NCI-H2227 (cell line): ENCODE data around the gene PDE2A.

Experiments
- DNase-seq: peaks from one replicate; lab custom pipeline; 2025; ENCODE audit not compliant: unreplicated experiment; lab: John Stamatoyannopoulos, UW

Gene PDE2A

GRCh38 chr11:72661486-72661885 lies 12.7 kb downstream of the PDE2A start:
- no peak for DNase-seq

GRCh38 chr11:72658989-72659640 lies 15.1 kb downstream of the PDE2A start:
- no peak for DNase-seq

- no peak for DNase-seq
Measured at GRCh38 chr11:72657411-72658100, 16.7 kb downstream of the PDE2A start.

GRCh38 chr11:72655896-72656464 lies 18.2 kb downstream of the PDE2A start:
- DNase-seq: no peak

DNA sequence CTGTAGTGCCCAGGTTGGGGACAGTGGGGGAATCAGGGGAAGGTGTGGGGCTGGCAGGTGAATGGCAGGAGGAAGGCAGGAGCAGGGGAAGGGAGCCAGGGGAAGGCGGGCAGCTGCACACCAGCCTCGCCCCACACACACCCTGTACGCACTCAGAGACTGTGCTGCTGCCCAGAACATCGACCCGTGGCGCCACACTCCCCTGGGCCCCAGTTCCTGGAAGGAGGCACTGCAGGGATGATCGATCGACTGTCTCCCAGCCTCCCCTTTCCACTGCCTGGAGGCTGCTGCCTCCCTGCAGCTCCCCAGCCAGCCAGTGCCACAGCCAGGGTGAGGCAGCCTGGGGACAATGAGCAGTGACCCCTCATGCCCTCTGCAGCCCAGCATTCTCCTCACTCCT lies 19.2 kb downstream of the PDE2A start:
- no peak for DNase-seq

- DNase-seq: no peak
Measured at GRCh38 chr11:72653649-72654048, 20.6 kb downstream of the PDE2A start.

DNA sequence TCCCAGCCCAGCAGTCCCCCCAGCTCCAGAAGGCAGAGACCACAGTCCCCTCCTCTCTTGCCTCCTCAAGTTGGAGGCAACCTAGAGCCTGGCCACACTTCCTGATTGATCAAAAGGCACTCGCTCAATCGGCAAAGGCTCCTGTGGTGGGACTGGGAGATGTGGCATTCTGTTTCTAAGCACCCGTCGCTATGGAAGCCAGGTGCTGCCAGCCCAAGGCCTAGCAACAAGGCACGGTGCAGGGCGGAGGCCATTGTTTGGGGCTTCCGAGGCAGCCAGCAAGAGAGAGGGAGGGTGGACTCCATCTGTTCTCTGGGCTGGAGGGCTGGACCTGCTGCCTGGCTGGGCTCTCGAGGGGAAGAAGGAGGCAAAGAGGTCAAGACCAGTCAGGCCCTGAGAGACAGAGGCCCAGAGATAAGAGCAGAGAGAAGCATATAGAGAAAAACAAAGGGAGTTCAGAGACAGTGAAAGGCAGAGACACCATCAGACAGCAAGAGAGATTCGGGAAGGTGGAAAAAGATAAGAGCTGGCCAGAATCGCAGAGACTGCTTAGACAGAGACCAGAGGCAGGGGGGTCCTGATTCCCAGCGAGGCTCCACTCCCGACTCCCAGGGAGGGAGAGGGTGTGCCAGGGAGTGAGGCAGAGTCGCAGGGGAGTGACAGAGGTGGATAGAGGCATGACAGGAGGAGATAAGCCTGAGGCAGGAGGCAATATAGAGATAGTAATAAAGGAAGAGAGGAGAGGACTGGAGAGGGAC lies 21.2 kb downstream of the PDE2A start:
- DNase-seq: peak; percentile 50

GRCh38 chr11:72652133-72652532 lies 22.1 kb downstream of the PDE2A start:
- no peak for DNase-seq

DNA sequence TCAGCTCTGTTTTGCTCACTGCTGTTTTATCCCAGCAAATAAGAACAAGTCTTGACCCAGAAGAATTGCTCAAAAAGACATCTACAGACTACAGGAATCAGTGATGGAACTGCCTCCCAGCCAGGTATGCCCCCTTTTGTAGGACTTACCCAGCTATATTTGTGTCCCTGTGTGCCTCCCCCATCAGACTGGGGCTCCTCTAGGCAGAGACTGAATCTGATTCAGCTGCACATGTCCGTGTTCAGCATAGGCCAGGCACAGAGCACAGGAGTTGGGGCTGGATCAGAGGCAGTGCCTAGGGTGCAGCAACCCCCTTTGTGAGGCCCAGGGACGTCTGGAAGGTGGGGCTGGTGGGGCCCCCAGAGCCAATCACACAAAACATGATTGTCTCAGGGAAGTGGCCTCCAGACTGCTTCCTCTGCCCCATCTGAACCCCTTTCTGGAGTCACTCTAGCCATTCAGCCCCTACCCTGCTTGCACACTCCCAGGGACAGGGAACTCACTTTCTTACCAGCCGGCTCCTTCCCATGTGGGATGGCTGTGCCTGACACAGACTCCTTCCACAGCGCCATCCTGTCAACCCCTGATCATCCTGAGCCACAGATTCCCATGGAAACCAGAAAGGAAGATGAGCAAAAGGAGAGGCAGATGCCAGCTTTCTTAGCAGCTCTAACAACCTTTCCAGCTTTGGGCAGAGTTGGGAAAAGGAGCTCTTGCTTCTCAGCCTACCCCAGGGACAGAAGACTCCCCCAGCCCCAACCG lies 24.8 kb downstream of the PDE2A start:
- no peak for DNase-seq

DNA sequence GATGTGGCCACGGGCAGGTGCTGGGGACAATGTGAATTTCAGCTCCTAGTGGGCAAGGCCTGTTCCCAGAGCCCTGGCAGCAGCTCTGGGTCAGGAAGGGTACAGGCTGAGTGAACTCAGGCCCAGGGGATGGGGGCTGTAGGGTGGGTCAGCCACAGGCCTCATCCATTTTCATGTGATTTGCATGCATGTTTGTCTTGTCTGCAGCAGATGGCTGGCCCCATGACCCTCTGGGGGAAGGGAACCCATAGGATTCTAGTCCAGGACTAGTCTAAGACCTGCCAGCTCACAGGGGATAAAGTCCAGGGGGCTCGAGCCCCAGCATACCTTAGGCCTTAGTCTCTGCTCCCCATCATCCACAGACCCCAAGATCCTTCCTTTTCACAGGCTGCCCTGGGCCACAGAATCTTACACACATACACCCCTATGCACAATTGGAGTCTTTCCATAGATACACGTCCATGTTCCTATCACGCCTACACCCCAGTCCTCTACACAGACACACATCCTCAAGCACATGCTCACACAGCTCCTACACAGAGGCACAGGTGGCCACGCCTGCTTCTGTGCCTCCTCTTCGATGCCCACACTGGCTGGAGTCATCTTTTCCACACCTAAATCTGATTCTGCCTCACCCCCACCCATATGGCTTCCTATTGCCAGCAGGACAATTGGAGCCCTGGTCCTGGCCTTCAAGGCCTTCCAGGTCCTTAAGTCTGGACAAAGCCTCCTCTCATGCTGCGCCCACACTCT lies 25.7 kb downstream of the PDE2A start:
- no peak for DNase-seq

DNA sequence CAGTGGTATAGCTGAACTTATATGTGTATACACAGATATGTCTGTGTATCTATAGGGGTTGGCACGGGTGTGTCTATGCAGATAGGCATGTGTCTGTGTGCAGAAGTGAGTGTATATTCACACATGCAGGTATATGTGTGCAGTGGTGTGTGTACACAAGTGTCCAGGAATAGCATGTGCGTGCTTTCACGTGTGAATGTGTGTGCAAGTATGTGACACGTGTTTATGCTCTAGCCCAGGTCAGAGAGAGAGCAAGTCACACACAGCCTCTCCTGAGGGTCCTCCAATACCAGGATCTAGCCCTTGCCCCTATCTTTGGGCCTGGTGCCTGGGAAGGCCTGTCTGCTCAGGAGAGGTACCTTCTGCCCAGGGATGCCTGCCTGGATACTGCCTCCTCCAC lies 26.3 kb downstream of the PDE2A start:
- DNase-seq: no peak

DNA sequence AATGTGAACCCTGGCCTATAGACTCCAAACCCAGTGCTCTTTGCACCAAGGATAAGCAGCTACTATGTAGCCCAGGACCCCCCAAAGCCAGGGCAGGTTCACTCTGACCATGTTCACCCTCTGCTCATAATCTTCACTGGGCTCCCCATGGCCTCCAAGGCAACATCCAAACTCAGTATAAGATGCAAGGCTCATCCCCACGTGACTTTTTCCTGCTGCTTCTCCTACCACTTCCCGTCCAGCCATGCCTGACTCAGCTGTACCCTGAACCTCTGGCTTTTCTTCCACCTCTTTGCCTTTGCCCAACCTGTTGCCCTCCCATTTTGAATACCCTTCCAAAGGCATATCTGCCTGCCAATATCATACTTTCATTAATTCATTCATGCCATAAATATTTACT lies 27.8 kb downstream of the PDE2A start:
- DNase-seq: no peak

DNA sequence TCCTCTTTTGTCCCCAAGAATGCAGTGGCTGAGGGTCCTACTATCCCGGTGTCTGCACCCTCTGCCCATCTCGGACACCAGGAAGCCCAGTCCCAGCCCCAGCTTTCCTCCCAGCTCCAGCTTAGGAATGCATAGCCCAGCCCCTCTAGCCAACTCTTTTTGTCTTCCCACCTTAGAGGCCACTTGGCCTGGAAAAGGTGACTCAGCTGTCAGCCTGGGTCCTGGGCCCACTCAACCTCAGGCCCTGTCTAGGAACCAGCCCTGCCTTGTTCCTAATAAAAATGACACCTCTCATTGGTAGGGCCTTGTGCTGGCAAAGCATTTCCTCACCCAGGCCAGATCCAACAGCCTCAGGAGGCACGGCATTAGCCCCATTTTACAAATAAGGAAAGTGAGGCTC lies 28.2 kb downstream of the PDE2A start:
- no peak for DNase-seq

- DNase-seq: no peak
Measured at GRCh38 chr11:72643547-72643946, 30.7 kb downstream of the PDE2A start.

DNA sequence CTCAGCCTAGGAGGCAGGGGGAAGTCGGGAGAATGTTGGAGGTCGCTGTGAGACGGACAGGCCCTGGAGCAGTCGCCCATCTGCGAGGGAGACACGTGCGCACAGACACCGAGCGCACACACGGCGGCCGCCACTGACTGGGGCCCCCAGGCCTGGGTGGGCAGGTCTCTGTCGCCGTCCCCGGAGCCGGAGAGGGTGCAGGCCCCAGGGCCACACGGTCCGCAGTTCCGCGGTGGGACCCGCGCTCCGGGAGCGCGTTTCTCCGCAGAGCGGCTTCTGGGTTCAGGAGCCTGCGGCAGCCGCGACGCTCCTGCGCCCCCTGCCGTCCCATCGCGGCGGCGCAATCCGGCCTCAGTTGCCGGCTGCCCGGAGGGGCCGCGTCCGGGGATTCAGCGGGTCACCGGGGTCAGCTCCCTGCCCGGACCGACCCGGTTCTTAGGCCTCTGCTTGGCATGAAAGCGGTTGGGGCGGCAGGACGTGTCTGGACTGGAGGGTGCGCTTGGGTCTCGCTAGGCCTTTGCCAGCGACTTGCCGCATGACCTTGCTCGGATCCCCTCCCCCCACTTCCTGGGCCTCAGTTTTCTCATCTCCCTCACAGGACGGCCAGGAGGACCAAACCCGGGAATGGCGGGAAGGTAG lies 31.2 kb downstream of the PDE2A start:
- peak; percentile 65 for DNase-seq

DNA sequence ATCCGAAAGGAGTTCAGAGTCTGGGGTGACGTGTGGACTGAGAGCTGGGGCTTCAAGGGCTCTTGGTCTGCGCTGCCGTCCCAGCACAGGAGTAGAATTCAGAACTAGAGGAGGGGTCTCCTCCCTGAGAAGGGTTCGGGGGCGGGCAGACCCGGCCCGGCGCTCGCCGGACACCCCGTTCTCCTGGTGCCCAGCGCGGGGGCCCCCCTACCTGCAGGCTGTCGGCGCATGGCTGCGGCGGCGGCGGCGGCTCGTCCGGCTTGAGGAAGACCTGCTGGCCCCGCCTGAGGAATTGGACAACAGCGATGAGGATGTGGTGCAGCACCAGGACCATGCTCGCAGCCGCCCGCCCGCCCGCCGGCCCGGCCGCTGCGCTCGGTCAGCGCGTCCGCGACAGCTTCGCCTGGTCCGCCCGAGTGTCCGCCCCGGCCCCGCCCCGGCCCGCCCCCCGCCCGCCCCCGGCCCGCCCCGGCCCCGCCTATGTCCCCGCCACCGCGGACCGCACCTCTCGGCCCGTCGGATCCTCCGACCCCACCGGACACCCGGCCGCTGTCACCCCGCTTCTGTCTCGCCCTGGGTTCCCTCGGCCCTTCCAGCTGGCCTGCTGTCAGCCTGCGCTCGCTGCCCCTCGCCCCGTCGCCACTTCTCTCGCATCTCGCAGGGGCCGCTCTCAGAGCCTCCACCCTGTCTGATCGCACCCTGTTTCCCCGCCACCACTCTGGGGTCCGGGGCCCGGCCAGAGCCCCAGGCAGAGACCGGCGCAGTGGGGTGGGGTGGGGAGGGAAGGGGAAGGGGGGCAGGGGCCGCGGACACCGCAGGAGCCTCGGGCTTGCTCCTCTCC lies 32.0 kb downstream of the PDE2A start:
- peak; percentile 56 for DNase-seq

DNA sequence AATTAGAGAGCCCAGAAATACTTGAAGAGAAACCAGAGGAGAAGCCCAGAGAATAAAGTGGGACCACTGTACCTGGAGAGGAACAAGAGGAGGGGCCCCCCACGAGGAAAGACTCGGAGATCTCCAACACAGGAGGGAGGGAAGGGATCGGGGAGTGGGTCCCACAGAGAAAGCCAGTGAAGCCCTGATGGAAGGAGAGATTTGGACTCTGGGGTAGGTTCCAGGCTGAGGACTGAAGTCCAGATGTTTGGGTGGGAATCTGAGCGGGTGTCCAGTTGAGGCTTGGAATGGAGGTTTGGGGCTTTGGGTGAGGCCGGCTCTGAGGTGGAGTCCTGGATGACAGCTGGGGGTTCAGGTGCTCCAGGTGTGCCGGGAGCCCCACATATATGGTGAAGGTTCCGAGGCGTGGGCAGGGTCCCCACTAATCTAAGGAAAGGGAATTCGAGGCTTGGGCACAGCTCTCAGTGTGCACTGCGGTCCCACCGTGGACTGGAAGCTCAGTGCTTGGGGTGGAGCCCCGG lies 32.6 kb downstream of the PDE2A start:
- no peak for DNase-seq

GRCh38 chr11:72639502-72640375 lies 34.5 kb downstream of the PDE2A start:
- no peak for DNase-seq
